Retinal pigment epithelial cell (primary cell): ENCODE measurements around the gene FAM204A.

Experiments used
- DNase-seq: peaks from one replicate; pipeline ENCODE4 v3.0.0-alpha.2; 2010; ENCODE audit warnings: low read depth
- H3K4me3 ChIP-seq: 2 replicates; pipeline ENCODE4 v1.5.1; 2011; ENCODE audit warnings: mild to moderate bottlenecking, low read length, control low read depth, moderate library complexity
- TF ChIP-seq, protein P1 (sequence below): conservative IDR thresholded peaks from 2 replicates; pipeline ENCODE4 v1.5.1; 2011; ENCODE audit warnings: low read depth, low read length, control low read depth, inconsistent platforms

FAM204A gene

DNA sequence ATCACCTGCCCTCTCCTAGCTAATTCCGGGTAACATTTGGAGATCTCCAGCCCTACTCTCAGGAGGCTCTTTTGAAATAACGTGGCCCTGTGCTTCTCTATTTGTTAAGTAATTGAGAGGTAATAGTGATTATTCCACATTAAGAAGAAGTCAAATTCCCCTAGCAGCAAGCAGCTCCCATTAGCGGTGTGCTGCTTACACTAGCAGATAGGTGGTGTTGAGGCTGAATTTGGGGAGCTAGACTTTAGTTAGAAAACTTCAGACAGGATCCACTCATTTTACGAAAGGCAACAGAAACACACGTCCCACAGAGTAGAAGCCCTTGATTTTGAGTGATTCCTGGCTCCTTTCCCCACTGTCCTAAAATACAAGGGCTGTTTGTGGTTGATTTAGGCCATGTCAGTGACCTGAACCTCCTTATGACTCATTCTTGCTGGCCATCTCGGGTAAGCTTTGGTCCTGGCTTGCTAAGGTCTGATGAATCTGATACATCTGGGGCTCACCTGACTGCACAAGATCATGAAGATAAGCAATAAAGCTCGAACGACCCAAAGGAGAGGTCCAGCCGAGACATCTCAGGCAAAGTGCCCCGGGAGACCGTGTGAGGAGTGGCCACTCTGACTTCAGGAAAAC lies 77.2 kb downstream of the FAM204A start:
- DNase-seq: no peak
- TF ChIP-seq, protein P1, sequence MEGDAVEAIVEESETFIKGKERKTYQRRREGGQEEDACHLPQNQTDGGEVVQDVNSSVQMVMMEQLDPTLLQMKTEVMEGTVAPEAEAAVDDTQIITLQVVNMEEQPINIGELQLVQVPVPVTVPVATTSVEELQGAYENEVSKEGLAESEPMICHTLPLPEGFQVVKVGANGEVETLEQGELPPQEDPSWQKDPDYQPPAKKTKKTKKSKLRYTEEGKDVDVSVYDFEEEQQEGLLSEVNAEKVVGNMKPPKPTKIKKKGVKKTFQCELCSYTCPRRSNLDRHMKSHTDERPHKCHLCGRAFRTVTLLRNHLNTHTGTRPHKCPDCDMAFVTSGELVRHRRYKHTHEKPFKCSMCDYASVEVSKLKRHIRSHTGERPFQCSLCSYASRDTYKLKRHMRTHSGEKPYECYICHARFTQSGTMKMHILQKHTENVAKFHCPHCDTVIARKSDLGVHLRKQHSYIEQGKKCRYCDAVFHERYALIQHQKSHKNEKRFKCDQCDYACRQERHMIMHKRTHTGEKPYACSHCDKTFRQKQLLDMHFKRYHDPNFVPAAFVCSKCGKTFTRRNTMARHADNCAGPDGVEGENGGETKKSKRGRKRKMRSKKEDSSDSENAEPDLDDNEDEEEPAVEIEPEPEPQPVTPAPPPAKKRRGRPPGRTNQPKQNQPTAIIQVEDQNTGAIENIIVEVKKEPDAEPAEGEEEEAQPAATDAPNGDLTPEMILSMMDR: no peak

DNA sequence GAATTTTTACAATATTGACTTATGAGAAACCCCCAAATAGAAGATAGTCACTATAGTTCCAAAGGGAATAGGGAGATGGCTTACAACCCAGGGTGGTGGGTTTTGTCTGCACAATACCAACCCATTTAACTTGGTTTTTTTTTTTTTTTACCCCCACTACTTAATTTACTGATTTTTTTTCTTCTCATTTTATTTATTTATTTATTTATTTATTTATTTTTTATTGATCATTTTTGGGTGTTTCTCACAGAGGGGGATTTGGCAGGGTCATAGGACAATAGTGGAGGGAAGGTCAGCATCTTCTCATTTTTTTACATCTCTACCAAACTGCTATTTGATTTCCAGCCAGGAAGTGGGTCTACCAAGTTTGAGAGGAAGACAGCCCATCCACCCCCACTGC lies 77.9 kb downstream of the FAM204A start:
- DNase-seq: no peak

More for the DNA sequence above, 77.2 kb downstream of the FAM204A start:
- no peak overlapping the region for H3K4me3 ChIP-seq

DNA sequence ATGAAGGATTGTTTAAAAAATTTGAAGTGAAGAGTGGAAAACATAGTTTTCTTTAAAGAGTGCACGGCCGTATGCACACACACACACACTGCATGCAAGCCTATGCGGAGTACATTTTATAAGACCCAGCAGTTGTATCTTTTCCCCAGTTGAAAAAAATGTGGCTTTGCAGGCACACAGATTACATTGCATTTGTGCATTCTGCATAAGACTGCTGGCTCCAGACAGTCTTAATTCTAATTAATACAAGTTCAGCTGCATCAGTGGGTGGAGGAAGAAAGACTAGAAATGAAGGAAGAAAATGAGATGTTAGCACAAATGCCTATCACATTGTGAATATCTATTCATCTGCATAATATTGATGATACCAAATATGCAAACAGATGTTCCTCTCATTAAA lies 79.6 kb downstream of the FAM204A start:
- TF ChIP-seq, protein P1: no peak
- no peak for DNase-seq
- no peak overlapping the region for H3K4me3 ChIP-seq

More for the DNA sequence above, 77.9 kb downstream of the FAM204A start:
- H3K4me3 ChIP-seq: no peak overlapping the region
- TF ChIP-seq, protein P1: no peak

DNA sequence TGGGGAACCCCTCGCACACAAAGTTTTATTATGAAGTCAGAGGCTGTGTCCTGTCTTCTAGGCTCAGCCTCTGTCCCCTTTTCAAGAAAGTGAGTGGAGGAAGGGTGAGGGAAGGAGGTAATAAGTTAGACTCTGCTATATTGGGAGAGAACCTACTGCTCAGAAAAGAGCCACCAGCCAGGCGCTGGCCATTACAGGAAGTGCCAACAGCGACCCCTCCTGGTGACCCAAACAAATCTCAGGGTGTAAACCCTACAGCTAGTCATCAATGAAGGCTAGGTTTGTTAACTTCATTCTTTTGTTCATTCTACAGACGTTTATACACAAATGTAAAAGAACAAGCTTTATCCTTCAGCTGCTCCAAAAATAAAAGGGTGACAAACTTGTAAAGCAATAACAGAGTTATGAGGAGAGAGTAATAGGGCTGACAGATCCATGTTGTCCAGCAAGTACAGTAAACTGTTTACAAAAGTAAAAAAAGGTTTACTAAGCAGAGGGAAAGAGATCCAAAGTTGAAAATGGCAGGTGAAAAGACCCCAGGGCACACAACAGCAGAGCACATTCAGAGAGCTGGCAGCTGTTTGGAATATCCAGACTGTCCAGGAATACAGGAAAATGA lies 82.7 kb downstream of the FAM204A start:
- DNase-seq: no peak
- TF ChIP-seq, protein P1: peak; percentile 73
- H3K4me3 ChIP-seq: no peak overlapping the region

DNA sequence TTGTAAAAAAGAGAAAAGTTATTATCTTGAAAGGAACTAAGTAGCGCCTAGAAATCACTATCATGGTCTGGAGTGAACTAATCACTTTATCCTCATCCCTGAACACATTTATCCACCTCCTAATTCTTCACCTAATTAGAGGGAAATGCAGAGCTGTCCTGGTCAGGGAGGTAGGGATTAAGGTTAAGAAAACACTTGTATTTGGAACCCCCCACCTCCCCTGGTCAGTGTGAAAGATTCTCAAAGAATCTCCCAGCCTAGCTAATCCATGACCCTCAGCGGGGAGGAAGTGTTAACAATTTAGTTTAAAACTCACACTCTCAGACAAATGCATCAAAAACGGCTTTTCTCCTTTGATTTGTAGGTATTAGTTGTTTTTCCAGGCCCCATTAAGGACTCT lies 83.8 kb downstream of the FAM204A start:
- no peak overlapping the region for H3K4me3 ChIP-seq
- TF ChIP-seq, protein P1: no peak
- no peak for DNase-seq

DNA sequence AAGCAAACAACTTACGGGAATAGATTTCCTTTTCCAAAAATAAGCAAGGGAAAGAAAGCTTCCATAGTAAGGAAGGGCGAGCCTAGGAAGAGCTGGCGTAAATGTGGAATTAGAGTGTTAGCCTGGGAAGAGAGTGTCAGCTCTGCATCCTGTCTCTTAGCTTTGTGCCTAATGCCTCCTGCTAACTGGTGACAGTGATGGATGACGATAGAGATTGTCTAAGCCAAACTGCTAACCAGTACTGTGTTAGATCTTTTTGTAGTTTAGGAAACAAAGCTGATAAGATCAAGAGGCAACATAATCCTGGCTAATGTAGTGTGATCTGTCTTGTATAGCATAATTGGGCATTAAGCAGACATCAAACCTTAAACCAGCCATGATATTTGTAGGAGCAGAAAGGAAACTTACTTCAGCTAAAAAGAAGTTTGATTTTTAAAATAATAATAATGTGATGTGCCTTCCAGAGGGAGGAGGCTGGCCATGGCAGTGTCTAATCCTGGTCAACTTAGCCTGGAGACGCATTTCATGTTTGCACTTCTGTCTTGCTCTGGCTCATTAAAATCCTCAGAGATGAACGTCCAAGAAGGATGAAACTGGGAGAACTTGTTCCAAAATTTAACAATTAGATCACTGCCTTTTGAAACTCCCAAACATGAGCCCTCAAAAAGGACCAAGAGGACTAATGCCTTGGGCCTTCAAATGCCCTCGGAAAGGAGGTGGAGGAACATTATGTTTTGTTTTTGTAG lies 85.1 kb downstream of the FAM204A start:
- TF ChIP-seq, protein P1: no peak
- no peak for DNase-seq
- H3K4me3 ChIP-seq: no peak overlapping the region
